H9 (cell line): ENCODE results near the gene UNCX. TPM values are rescaled to one million over a fixed set of nuclear protein-coding genes. Genes with fewer than 3 reads are reported as not detected.

Experiments used
- DNase-seq: peaks from one replicate; pipeline ENCODE4 v3.0.0-alpha.2; 2017
- H2AFZ ChIP-seq: one replicate; pipeline ENCODE4 v1.6.1; 2013; ENCODE audit warnings: mild to moderate bottlenecking, low read length, control low read depth, moderate library complexity
- H2AK5ac ChIP-seq: 2 replicates; pipeline ENCODE4 v1.6.1; 2013; ENCODE audit warnings: low read length, control low read depth, mixed read lengths; ENCODE audit not compliant: insufficient read length
- H2BK120ac ChIP-seq: one replicate; pipeline ENCODE4 v1.6.1; 2013; ENCODE audit warnings: low read depth, mild to moderate bottlenecking, low read length, control low read depth, inconsistent platforms; ENCODE audit not compliant: poor library complexity, severe bottlenecking
- H2BK12ac ChIP-seq: 2 replicates; pipeline ENCODE4 v1.6.1; 2013; ENCODE audit warnings: low read length, control low read depth, mixed read lengths, low read depth; ENCODE audit not compliant: insufficient read length
- H2BK15ac ChIP-seq: 2 replicates; pipeline ENCODE4 v1.6.1; 2013; ENCODE audit warnings: low read depth, low read length, control low read depth
- H2BK20ac ChIP-seq: one replicate; pipeline ENCODE4 v1.6.1; 2013; ENCODE audit warnings: low read depth, mild to moderate bottlenecking, low read length, control low read depth, inconsistent platforms; ENCODE audit not compliant: poor library complexity, severe bottlenecking
- H2BK5ac ChIP-seq: 2 replicates; pipeline ENCODE4 v1.6.1; 2013; ENCODE audit warnings: low read length, control low read depth, mixed read lengths; ENCODE audit not compliant: insufficient read length
- H3K14ac ChIP-seq: 2 replicates; pipeline ENCODE4 v1.6.1; 2013; ENCODE audit warnings: low read length, control low read depth; ENCODE audit not compliant: insufficient read depth
- H3K18ac ChIP-seq: 2 replicates; pipeline ENCODE4 v1.6.1; 2013; ENCODE audit warnings: low read depth, mild to moderate bottlenecking, mixed read lengths, low read length, control low read depth; ENCODE audit not compliant: insufficient read length
- H3K23ac ChIP-seq: 2 replicates; pipeline ENCODE4 v1.6.1; 2013; ENCODE audit warnings: low read length, control low read depth, mixed read lengths, low read depth; ENCODE audit not compliant: insufficient read length
- H3K23me2 ChIP-seq: 2 replicates; pipeline ENCODE4 v1.6.1; 2013; ENCODE audit warnings: low read depth, mild to moderate bottlenecking, mixed read lengths, low read length, control low read depth; ENCODE audit not compliant: insufficient read length, poor library complexity, severe bottlenecking
- H3K27ac ChIP-seq: 2 replicates; pipeline ENCODE4 v1.5.1; 2013; ENCODE audit warnings: low read length, control low read depth, mixed read lengths, low read depth; ENCODE audit not compliant: insufficient read length
- H3K27me3 ChIP-seq: 2 replicates; pipeline ENCODE4 v1.6.1; 2013; ENCODE audit warnings: low read length, control low read depth, inconsistent platforms; ENCODE audit not compliant: insufficient read depth
- H3K4ac ChIP-seq: 2 replicates; pipeline ENCODE4 v1.6.1; 2013; ENCODE audit warnings: low read depth, mild to moderate bottlenecking, control low read depth, inconsistent platforms, low read length, moderate library complexity
- H3K4me1 ChIP-seq: 2 replicates; pipeline ENCODE4 v1.6.1; 2013; ENCODE audit warnings: low read length, control low read depth, inconsistent platforms; ENCODE audit not compliant: insufficient read depth
- H3K4me2 ChIP-seq: 2 replicates; pipeline ENCODE4 v1.6.1; 2013; ENCODE audit warnings: low read length, control low read depth, mixed read lengths; ENCODE audit not compliant: insufficient read length, insufficient read depth
- H3K56ac ChIP-seq: 2 replicates; pipeline ENCODE4 v1.6.1; 2013; ENCODE audit warnings: low read depth, mild to moderate bottlenecking, mixed read lengths, low read length, control low read depth; ENCODE audit not compliant: insufficient read length
- H3K79me1 ChIP-seq: 2 replicates; pipeline ENCODE4 v1.6.1; 2013; ENCODE audit warnings: low read depth, mild to moderate bottlenecking, moderate library complexity, low read length, control low read depth, inconsistent platforms; ENCODE audit not compliant: insufficient read depth, poor library complexity, severe bottlenecking
- H3K79me2 ChIP-seq: 2 replicates; pipeline ENCODE4 v1.6.1; 2013; ENCODE audit warnings: low read length, control low read depth, inconsistent platforms; ENCODE audit not compliant: insufficient read depth
- H3K9ac ChIP-seq: 2 replicates; pipeline ENCODE4 v1.6.1; 2013; ENCODE audit warnings: low read length, control low read depth, mixed read lengths; ENCODE audit not compliant: insufficient read length; ENCODE audit errors: extremely low read depth
- H3K9me3 ChIP-seq: one replicate; pipeline ENCODE4 v1.6.1; 2013; ENCODE audit warnings: low read depth, low read length, inconsistent platforms; ENCODE audit not compliant: control insufficient read depth
- H3T11ph ChIP-seq: one replicate; pipeline ENCODE4 v1.6.1; 2013; ENCODE audit warnings: mild to moderate bottlenecking, low read length, control low read depth, inconsistent platforms
- H4K20me1 ChIP-seq: one replicate; pipeline ENCODE4 v1.6.1; 2013; ENCODE audit not compliant: control insufficient read depth, insufficient read length, insufficient read depth
- H4K5ac ChIP-seq: 2 replicates; pipeline ENCODE4 v1.6.1; 2013; ENCODE audit warnings: low read depth, mild to moderate bottlenecking, mixed read lengths, low read length, control low read depth; ENCODE audit not compliant: insufficient read length
- H4K8ac ChIP-seq: replicated peaks from 2 replicates; pipeline ENCODE4 v1.6.1; 2013; ENCODE audit warnings: low read length, control low read depth, mixed read lengths, low read depth; ENCODE audit not compliant: insufficient read length
- H4K91ac ChIP-seq: 2 replicates; pipeline ENCODE4 v1.6.1; 2013; ENCODE audit warnings: low read depth, mild to moderate bottlenecking, moderate library complexity, mixed read lengths, low read length, control low read depth; ENCODE audit not compliant: insufficient read length
- H3K27ac Mint-ChIP-seq, 3 experiments: 2 replicates in 2 of 3; 3 replicates in 1 of 3; pipeline ENCODE4 v1.8.0; 2020 to 2021; ENCODE audit warnings: mixed read lengths in 3 of 3, mild to moderate bottlenecking in 1 of 3, moderate library complexity in 1 of 3
- H3K27me3 Mint-ChIP-seq: 2 replicates; pipeline ENCODE4 v1.8.0; 2021; ENCODE audit warnings: low read depth, mild to moderate bottlenecking, moderate library complexity, mixed read lengths
- H3K36me3 Mint-ChIP-seq, 3 experiments: 2 replicates in 2 of 3; 3 replicates in 1 of 3; pipeline ENCODE4 v1.8.0; 2020 to 2021; ENCODE audit warnings: low read depth in 3 of 3, mixed read lengths in 3 of 3; ENCODE audit not compliant: insufficient read depth in 1 of 3
- H3K4me1 Mint-ChIP-seq, 2 experiments: 2 replicates each; pipeline ENCODE4 v1.8.0; 2020; ENCODE audit warnings: mixed read lengths in 2 of 2
- H3K4me3 Mint-ChIP-seq, 2 experiments: 2 replicates in 1 of 2; 3 replicates in 1 of 2; pipeline ENCODE4 v1.8.0; 2020 to 2021; ENCODE audit warnings: mild to moderate bottlenecking in 2 of 2, mixed read lengths in 2 of 2, moderate library complexity in 1 of 2
- H3K9me3 Mint-ChIP-seq, 2 experiments: 2 replicates in 1 of 2; 3 replicates in 1 of 2; pipeline ENCODE4 v1.8.0; 2020; ENCODE audit warnings: mild to moderate bottlenecking in 2 of 2, mixed read lengths in 2 of 2, moderate library complexity in 1 of 2
- WGBS: extraction: QIAGEN DNeasy Blood & Tissue Kit; methylation state at CpG from one replicate; pipeline ENCODE4 v1.1.7; 2013; ENCODE audit warnings: missing lambda C conversion rate, low lambda C conversion rate, mixed read lengths; ENCODE audit not compliant: insufficient read length; ENCODE audit errors: extremely low coverage; 5-methylcytosine and 5-hydroxymethylcytosine counted together
- total RNA-seq: library from RNA; stranded (reverse); gene quantifications from 2 replicates; pipeline ENCODE4 v1.2.1, GENCODE V29; 2021
- TF ChIP-seq, protein P1 (sequence below): fragments of 200-600 bp; sonication (generic); conservative IDR thresholded peaks from 3 replicates; pipeline ENCODE4 v1.8.0; 2021; ENCODE audit warnings: antibody characterized with exemption, mild to moderate bottlenecking

Gene UNCX
- total RNA-seq, 1 experiment from 2014 or later, result not detected

DNA sequence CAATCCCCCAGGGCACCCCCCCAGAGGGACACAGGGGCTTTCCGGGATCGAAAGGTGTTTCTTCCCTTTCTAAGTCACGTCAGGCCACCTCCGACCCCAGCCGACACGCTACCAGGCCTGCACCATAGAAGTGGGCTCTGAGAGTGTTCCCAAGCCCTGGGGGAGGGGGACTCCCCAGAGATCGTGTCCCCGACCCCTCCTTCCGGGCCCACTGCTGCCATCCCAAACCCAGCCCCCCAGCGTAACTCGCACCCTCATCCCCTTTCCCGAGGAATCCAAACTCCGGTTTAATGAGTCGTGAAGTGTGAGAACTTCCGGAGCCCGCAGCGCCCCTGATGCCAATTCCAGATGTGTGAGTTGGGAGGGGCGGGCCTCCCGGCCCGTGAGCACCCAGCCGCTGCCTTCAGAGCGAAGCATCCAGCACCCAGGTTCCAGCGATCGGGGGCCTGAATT lies 11.3 kb downstream of the UNCX start:
- no CpG with 5 or more reads among the region's 24 CpGs for WGBS
- Mint-ChIP-seq H3K27ac (no peak overlapping the region), H3K27me3 (peaks cover 93% of the 10 kb centered on the region), H3K9me3 (peaks cover 0 to 3% of the 10 kb centered on the region in 2 experiments; a peak in 2 of 5 replicates), H3K4me3 (no peak overlapping the region; a peak in 1 of 5 replicates), H3K36me3 (peaks cover 0 to 1% (median 0%) of the 10 kb centered on the region in 3 experiments; a peak in 1 of 7 replicates), H3K4me1 (peaks cover 10 to 42% of the 10 kb centered on the region in 2 experiments)
- Histone ChIP-seq H3K4me2 (no peak overlapping the region), H3K14ac (no peak overlapping the region), H3K23ac (no peak overlapping the region), H2AK5ac (no peak overlapping the region), H3K4ac (no peak overlapping the region), H4K8ac (no peak overlapping the region), H3K79me2 (no peaks in the 10 kb centered on the region), H4K91ac (no peak overlapping the region), H3K9me3 (no peaks in the 10 kb centered on the region), H2AFZ (no peak overlapping the region), H3K79me1 (no peaks in the 10 kb centered on the region), H3K9ac (no peak overlapping the region), H4K5ac (no peak overlapping the region), H3K56ac (no peak overlapping the region), H2BK5ac (no peak overlapping the region), H2BK12ac (no peak overlapping the region), H3K23me2 (no peaks in the 10 kb centered on the region), H2BK20ac (no peak overlapping the region), H3K27me3 (peaks cover 92% of the 10 kb centered on the region), H3K27ac (no peak overlapping the region), H3K18ac (no peak overlapping the region), H3T11ph (no peak overlapping the region), H4K20me1 (no peaks in the 10 kb centered on the region), H2BK15ac (no peak overlapping the region), H3K4me1 (no peaks in the 10 kb centered on the region; the same call in 1 of the 2 replicates), H2BK120ac (no peak overlapping the region)
- TF ChIP-seq, protein P1, sequence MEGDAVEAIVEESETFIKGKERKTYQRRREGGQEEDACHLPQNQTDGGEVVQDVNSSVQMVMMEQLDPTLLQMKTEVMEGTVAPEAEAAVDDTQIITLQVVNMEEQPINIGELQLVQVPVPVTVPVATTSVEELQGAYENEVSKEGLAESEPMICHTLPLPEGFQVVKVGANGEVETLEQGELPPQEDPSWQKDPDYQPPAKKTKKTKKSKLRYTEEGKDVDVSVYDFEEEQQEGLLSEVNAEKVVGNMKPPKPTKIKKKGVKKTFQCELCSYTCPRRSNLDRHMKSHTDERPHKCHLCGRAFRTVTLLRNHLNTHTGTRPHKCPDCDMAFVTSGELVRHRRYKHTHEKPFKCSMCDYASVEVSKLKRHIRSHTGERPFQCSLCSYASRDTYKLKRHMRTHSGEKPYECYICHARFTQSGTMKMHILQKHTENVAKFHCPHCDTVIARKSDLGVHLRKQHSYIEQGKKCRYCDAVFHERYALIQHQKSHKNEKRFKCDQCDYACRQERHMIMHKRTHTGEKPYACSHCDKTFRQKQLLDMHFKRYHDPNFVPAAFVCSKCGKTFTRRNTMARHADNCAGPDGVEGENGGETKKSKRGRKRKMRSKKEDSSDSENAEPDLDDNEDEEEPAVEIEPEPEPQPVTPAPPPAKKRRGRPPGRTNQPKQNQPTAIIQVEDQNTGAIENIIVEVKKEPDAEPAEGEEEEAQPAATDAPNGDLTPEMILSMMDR, result no peak
- no peak for DNase-seq
